Measurements from ENCODE around the gene PDE10A. TPM values are rescaled to one million over a fixed set of nuclear protein-coding genes. Genes with fewer than 3 reads are reported as not detected.

PDE10A gene
- total and polyA plus RNA-seq, 7 donors, result 1.2 to 33.5 (median 7.4) TPM; not detected in 1

- 52 to 67% methylated on average over 6 of the region's 6 CpGs for WGBS, 2 donors
- no peaks in the 10 kb centered on the region for H3K9me3 ChIP-seq
- DNase-seq, result no peak
These were observed 26.5 kb downstream of the PDE10A start for GRCh38 chr6:165636402-165637048.

GRCh38 chr6:165635965-165636364, 27.1 kb downstream of the PDE10A start:
- DNase-seq, result no peak
- Histone ChIP-seq H3K36me3 (no peaks in the 10 kb centered on the region), H3K9me3 (no peaks in the 10 kb centered on the region), H3K27ac (no peak overlapping the region), H3K4me3 (no peak overlapping the region), H3K27me3 (peaks cover 0 to 6% (median 0%) of the 10 kb centered on the region in 3 donors), H3K4me1 (peaks cover 0 to 11% (median 5%) of the 10 kb centered on the region in 4 donors)
- TF ChIP-seq EP300 (IDR thresholded peaks at IDR 0.05) (no peak), POLR2A (IDR thresholded peaks at IDR 0.05) (no peak), CTCF (IDR thresholded peaks at IDR 0.05) (no peak), POLR2AphosphoS5 (IDR thresholded peaks at IDR 0.05) (no peak)
- intact Hi-C loops (cut with DNase I), result no loop called here

More at GRCh38 chr6:165636402-165637048, 26.5 kb downstream of the PDE10A start:
- TF ChIP-seq POLR2AphosphoS5 (IDR thresholded peaks at IDR 0.05), result no peak
- TF ChIP-seq CTCF (IDR thresholded peaks at IDR 0.05), result no peak
- TF ChIP-seq POLR2A (IDR thresholded peaks at IDR 0.05), result no peak
- intact Hi-C loops (cut with DNase I), result no loop called here
- H3K4me1 ChIP-seq, result peaks cover 0 to 11% (median 5%) of the 10 kb centered on the region in 4 donors
- no peak overlapping the region for H3K4me3 ChIP-seq
- H3K27me3 ChIP-seq, result peaks cover 0 to 6% (median 0%) of the 10 kb centered on the region in 3 donors
- H3K36me3 ChIP-seq, result no peaks in the 10 kb centered on the region
- H3K27ac ChIP-seq, result no peak overlapping the region

GRCh38 chr6:165634101-165634880, 28.8 kb downstream of the PDE10A start:
- H3K36me3 ChIP-seq, result no peaks in the 10 kb centered on the region
- H3K27ac ChIP-seq, result no peak overlapping the region
- peaks cover 0 to 11% (median 5%) of the 10 kb centered on the region in 4 donors for H3K4me1 ChIP-seq
- DNase-seq, result no peak
- WGBS, 2 donors, result 31 to 36% methylated on average over 16 of the region's 16 CpGs
- intact Hi-C loops (cut with DNase I), result no loop called here
- H3K9me3 ChIP-seq, result no peaks in the 10 kb centered on the region
- TF ChIP-seq POLR2A (IDR thresholded peaks at IDR 0.05) (no peak), CTCF (IDR thresholded peaks at IDR 0.05) (no peak), EP300 (IDR thresholded peaks at IDR 0.05) (no peak), POLR2AphosphoS5 (IDR thresholded peaks at IDR 0.05) (no peak)
- H3K27me3 ChIP-seq, result peaks cover 0 to 6% (median 0%) of the 10 kb centered on the region in 3 donors
- no peak overlapping the region for H3K4me3 ChIP-seq

GRCh38 chr6:165632194-165632593, 30.8 kb downstream of the PDE10A start:
- Histone ChIP-seq H3K9me3 (no peaks in the 10 kb centered on the region), H3K4me1 (peaks cover 0 to 4% (median under 1%) of the 10 kb centered on the region in 4 donors), H3K4me3 (no peak overlapping the region), H3K27ac (no peak overlapping the region), H3K27me3 (peaks cover 0 to 5% (median 0%) of the 10 kb centered on the region in 3 donors), H3K36me3 (no peaks in the 10 kb centered on the region)
- WGBS, 2 donors, result 45 to 64% methylated on average over 2 of the region's 2 CpGs
- DNase-seq, result no peak
- TF ChIP-seq EP300 (IDR thresholded peaks at IDR 0.05) (no peak), POLR2A (IDR thresholded peaks at IDR 0.05) (no peak), CTCF (IDR thresholded peaks at IDR 0.05) (no peak), POLR2AphosphoS5 (IDR thresholded peaks at IDR 0.05) (no peak)
- intact Hi-C loops (cut with DNase I), result no loop called here

All from sigmoid colon (tissue), 7 donors.